ENCODE measurements around the gene RAP1A.

DNA sequence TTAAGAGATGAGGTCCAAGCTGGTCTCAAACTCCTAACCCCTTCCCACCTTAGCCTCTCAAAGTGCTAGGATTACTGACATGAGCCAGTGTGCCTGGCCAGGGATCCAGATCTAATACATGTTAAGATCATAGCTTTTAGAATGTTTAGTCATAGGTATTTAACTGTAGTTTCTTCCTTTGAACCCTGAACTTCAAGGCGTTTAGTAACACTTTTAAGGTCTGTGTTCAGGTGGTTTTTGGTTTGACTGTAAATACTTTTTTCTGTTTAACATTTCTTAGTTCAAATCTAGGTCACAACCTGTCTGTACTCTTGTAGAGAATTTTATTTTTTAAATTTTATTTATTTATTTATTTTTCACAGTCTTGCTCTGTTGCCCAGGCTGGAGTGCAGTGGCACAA, 28.1 kb downstream of the RAP1A start:
- TF ChIP-seq, protein P1, sequence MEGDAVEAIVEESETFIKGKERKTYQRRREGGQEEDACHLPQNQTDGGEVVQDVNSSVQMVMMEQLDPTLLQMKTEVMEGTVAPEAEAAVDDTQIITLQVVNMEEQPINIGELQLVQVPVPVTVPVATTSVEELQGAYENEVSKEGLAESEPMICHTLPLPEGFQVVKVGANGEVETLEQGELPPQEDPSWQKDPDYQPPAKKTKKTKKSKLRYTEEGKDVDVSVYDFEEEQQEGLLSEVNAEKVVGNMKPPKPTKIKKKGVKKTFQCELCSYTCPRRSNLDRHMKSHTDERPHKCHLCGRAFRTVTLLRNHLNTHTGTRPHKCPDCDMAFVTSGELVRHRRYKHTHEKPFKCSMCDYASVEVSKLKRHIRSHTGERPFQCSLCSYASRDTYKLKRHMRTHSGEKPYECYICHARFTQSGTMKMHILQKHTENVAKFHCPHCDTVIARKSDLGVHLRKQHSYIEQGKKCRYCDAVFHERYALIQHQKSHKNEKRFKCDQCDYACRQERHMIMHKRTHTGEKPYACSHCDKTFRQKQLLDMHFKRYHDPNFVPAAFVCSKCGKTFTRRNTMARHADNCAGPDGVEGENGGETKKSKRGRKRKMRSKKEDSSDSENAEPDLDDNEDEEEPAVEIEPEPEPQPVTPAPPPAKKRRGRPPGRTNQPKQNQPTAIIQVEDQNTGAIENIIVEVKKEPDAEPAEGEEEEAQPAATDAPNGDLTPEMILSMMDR (IDR thresholded peaks at IDR 0.05): no peak
- no peak for TF ChIP-seq POLR2A (IDR thresholded peaks at IDR 0.05)
